Kidney glomerular epithelial cell (primary cell): ENCODE measurements around the gene NRXN2.
"Not testable (repeated sequence)": the region's sequence is repeated elsewhere in the genome, so short reads cannot be mapped to it uniquely, and the experiment has no call there.

Experiments
- DNase-seq: peaks from one replicate; lab custom pipeline; 2025; lab: John Stamatoyannopoulos, UW

NRXN2 gene

DNA sequence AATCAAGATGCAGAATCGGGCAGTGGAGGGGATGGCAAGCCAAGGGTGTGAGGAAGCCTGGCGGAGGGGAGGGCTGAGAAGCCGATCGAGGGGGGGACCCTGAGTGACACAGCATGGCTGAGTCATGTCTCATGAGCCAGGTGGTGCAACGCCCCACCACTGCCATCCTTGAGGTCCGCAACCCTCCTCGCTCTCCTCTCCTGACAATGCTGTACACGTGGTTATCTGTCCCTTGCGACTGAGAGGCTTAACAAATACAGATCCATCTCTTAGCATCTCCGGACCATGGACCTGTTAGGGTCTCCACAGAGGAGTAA, 117.8 kb downstream of the NRXN2 start:
- DNase-seq, result no peak

DNA sequence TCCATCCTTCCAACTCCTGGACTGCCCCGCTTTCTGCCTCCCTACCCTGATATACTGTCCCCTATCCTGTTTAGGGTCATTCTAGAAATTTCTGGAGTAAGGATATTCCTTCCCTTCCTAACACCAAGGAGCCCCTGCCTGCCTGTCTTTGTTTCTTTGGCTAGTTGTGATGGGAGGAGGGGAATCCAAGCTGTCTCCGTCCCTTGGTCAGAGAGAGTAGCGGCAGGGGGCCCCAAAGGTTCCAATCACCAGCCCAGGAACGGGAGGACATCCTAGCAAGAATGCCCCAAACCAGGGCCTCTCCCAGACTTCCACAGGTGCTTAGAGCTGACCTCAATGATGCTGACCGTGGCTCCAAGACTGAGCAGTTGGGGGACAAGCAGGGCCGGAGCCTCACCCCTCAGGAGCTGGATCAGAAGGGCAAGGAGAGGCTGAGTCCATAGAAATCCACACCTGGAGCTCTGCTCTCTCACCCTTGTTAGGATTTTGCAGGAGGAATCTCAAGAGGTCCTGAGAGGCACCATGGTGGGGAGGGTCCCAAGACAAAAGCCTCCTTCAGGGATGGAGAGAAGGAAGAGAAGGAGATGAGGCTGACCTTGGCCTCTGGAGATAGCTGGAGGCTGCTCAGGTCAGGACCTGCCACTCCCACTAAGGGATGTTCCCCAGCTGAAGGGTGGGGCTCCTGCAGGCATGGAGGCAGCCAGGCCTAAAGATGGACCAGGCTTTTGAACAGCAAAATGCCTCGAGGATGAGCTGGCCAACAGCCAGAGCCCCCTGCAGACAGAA, 118.3 kb downstream of the NRXN2 start:
- no peak for DNase-seq

DNA sequence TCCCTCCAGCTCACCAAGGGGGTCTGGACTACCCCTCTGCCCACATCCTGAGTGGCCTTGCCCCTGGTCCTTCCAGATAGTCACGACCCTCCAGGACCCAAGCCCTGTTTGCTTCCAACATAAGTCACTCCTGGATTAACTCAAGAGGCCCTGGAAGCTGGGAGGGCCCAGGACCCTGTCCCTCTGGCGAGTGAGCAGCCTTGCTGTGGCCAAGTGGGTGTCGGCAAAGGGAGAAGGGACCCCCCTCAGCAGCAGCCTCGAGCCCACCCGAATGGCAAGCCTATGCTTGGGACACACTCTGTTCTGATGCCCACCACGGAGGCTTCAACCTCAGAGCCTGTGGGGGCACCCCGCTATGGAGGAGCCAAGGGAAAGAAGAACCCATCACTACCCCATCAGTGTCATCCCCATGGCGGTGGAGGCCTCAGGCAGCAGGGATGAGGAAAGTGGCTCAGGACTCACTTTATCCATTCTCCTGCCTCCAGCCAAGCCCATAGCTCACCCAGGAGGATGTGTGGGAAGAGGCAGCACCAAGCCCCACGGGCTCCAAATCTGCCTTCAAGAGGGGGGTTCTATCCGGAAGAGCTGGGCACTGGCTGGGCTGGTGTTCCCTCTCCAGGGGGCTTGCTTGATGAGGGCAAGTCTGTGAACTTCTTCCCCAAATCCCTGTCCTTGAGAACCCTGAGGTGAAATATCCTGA, 119.4 kb downstream of the NRXN2 start:
- no peak for DNase-seq

DNA sequence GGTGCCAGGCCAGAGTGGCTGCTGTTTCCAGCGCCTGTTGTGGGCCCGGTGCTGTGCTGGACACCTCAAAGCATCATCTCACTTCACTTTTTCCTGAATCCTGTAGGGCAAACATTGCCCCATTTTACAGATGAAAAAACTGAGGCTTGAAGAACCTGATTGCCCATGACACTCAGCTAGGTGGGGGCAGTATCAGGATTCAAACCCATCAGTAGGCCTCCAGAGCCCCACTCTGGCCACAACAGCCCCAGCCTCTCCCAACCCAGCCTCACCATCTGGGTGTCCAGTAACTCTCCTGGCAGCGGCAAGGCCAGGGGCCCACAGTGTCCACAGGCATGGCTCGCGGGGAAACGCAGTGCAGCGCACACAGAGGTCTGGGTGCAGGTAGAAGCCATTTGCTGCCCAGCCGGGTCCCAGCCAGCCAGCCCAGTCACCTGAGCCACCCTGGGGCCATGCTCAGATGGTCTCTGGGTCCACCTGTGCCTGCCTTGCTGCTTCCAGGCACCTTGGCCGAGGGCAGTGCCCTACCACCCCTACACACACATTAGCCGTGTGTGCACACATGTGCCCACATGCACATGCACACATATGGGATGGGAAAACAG, 120.4 kb downstream of the NRXN2 start:
- DNase-seq, result no peak

DNA sequence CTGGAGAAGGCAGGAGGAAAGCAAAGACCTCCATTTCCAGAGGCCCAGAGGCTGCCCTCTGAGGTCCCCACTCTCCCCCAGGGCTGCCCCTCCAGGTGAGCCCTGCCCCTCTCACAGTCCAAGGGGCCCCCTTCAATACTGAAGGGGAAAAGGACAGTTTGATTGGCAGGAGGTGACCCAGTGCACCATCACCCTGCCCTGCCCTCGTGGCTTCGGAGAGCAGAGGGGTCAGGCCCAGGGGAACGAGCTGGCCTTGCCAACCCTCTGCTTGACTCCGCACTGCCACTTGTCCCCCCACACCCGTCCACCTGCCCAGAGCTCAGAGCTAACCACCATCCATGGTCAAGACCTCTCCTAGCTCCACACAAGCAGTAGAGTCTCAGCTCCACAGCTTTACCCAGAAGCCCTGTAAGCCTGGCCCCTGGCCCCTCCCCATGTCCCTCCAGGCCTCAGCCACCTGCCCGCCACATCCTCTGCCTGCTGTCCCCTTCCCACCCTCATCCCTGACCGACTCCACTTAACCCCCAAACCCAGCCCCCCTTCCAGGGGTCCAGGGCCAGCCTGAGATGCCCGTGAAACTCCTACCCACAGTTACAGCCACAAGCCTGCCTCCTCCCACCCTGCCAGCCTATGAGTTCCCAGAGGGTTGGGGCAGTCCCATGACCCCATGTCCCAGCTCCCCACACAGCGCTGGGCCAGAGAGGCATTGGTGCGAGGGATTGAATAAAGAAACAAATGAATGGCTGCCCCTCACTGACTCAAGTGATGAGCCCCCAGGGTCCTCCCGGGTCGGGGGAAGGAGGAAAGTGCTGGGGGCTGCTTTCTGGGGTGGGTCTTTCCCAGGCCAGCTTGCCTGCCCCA, 121.2 kb downstream of the NRXN2 start:
- DNase-seq, result no peak

DNA sequence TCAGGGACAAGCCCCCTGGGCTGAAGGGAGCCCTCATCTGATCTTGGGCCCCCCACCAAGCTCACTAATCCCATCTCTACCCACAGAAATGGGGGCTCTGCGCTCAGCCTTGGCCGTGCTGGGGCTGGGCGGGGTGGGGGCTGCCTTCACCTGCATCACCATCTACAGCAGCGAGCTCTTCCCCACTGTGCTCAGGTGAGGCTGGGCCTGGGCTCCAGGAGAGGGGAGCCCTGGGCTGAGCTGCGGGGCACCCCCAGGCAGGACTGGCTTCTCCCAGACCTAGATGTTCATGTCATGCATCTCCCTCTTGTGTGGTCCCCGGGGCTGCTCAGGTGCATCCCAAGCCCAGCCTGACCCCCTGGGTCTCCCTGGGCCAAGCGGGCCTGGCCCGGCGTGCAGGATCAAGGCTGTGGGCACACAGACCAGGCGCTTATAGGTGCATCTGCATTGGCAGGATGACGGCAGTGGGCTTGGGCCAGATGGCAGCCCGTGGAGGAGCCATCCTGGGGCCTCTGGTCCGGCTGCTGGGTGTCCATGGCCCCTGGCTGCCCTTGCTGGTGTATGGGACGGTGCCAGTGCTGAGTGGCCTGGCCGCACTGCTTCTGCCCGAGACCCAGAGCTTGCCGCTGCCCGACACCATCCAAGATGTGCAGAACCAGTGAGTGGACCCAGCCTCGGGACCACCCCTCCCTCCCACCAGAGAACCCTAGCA, 122.6 kb downstream of the NRXN2 start:
- no peak for DNase-seq

DNA sequence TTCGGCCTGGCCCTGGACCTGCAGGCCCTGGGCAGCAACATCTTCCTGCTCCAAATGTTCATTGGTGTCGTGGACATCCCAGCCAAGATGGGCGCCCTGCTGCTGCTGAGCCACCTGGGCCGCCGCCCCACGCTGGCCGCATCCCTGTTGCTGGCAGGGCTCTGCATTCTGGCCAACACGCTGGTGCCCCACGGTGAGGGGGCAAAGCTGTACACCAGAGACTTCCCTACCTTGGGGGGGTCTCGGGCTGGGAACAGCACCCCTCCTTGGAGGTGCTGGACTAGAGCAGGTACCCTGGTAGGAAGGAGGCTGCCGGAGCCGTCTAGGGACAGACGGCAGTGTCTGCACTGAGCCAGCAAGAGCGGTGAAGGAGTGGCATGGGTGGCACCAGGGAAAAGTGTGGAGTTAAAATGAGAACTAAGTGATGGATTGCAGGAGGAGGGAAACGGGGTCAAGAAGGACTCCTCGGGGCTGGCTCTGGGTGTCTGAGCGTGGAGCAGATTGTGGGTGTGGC, 123.2 kb downstream of the NRXN2 start:
- no peak for DNase-seq

DNA sequence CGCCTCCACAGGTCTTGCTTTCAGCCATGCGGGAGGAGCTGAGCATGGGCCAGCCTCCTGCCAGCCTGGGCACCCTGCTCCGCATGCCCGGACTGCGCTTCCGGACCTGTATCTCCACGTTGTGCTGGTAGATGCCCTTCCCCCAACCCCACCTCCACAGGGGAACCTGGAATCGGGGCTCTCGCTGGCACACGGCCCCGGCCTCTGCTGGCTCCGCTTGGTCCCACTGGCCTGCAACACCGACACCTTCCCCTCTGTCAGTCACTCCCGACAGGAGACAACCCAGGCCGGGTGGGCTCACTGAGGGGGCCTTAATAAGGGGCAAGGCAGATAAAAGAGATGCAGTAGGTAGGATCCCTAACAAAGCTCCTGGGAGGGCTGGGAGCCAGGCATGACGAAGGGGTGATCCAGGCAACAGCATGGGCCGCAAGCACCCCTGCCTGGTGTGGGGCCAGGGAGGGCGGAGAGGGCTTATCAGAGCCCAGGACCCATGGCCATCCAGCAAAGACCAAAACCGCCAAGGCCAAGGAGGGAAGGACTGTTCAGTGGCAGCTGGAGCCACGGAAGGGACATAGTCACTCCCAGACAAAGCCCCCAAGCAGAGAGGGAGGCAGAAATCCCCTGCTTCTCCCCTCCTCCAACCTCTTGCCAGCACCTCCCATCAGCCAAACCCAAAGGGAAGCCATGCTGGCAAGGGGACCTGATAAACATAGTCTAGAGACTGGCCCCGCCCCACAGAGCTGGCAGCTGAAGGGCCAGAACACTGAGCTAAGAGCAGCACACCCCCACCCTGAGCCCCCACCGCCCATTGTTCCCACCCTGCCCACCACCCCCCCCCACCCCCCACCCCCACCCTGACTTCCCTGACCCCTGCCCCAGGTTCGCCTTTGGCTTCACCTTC, 124.0 kb downstream of the NRXN2 start:
- DNase-seq, result no peak

DNA sequence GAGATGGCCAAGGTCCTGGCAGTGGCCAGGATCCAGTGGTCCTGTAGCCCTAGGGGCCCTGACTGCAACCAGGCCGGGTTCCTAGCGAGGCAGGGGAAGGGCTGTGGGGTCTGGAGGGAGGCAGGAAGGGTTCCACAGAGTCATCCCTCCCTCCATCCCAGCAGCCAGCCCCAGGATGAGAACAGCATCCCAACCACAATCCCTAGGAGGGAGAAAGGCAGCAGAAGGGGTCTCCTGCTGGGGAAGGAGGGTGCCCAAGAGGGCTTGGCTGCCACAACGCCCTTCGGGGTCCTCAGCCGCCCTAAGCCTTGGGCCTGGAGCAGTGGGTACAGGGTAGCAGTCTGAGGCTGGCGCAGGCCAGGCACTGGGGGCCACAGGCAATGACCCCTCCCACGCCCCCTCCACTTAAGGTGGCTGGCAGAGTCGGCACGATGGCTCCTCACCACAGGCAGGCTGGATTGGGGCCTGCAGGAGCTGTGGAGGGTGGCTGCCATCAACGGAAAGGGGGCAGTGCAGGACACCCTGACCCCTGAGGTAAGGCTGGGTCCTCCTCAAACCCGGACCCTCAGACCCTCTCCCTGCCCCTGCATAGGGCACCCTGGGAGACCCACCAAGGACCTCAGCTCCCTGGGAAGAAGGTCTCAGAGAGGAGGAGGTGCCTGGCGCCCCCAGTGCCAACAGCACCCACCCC, 124.7 kb downstream of the NRXN2 start:
- DNase-seq, result no peak

DNA sequence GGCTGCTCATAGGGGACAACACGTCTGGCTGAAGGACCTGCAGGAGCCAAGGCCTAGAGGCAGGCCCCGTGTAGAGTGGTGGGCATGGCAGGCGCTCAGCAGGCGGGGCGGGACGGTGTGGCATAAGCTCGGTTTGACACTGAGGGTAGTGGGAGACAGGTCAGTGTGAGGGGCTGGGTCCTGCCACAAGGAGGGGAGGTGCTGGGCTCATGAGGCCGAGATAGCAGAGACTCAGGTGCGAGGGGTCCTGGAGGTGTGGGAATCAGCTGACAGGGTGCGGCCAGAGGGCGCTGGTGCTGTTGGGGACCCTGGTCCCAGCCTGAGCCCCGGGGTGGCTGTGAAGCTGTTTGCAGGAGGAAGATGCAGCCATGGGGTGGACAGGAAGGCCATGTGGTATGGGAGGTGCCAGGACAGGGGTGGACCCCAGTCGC, 125.3 kb downstream of the NRXN2 start:
- DNase-seq, result no peak

DNA sequence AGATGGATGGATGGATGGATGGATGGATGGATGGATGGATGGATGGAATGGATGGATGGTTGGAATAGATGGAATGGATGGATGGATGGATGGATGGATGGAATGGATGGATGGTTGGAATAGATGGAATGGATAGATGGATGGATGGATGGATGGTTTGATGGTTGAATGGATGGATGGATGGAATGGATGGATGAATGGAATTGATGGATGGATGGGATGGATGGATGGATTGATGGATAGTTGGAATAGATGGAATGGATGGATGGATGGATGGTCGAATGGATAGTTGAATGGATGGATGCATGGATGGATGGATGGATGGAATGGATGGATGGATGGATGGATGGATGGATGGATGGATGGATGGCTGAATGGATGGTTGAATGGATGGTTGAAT, 127.1 kb downstream of the NRXN2 start:
- DNase-seq, result not testable (repeated sequence)

DNA sequence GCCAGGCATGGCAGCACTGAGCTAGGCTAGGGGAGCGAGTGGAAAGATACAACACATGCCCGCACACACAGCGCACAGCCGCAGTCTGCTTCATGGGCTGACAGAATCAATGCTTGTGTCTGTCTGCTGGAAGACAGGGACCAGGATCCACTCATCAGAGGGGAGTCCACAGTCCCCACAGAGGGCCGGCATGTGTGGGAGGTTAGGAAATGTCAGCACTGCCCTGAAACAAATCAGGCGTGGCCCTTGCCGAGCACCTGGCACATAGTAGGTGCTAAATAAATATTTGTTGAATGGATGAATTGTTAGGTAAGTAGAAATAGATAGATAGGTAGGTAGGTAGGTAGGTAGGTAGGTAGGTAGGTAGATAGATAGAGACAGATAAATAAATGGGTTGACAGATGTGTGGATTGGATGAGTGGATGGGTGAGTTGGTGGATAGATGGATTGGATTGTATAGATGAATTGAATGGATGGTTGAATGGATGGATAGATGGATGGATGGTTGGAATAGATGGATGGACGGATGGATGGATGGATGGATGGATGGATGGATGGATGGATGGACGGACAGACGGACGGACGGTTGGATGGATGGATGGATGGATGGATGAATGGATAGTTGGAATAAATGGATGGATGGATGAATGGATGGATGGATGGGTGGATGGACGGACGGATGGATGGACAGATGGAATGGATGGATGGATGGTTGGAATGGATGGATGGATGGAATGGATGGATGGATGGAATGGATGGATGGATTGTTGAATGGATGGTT, 128.6 kb downstream of the NRXN2 start:
- DNase-seq, result no peak

DNA sequence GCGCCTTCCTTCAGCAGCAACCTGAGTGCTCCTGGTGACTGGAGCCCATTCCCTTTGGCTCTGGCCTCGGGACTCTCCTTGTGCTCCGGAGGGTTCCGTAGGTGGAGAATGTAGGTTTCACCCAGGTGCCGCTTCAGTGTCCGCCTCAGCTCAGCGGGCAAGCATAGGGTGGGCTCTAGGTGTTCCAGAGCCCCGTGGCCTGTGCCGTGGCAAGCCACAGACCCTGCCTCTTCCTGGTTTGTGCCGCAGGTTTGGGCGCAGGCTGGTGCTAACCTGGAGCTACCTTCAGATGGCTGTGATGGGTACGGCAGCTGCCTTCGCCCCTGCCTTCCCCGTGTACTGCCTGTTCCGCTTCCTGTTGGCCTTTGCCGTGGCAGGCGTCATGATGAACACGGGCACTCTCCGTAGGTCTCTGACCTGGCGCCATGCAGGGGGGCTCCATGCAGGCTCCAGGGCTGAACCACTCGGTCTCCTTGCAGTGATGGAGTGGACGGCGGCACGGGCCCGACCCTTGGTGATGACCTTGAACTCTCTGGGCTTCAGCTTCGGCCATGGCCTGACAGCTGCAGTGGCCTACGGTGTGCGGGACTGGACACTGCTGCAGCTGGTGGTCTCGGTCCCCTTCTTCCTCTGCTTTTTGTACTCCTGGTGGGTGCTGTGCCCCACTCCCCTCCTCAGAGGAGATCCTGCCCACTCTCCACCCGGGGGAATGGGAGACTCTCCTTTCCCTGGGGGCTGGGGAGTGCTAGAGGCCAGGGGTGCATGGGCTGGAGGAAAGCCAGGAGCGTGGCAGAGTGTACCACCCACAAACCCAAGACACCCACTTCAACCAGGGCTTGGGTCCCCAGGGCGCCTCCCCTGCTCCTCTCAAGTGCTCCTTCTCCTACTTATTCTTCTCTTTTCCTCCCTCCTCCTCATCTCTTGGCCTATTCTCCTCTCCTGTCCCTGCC, 129.6 kb downstream of the NRXN2 start:
- DNase-seq, result no peak

DNA sequence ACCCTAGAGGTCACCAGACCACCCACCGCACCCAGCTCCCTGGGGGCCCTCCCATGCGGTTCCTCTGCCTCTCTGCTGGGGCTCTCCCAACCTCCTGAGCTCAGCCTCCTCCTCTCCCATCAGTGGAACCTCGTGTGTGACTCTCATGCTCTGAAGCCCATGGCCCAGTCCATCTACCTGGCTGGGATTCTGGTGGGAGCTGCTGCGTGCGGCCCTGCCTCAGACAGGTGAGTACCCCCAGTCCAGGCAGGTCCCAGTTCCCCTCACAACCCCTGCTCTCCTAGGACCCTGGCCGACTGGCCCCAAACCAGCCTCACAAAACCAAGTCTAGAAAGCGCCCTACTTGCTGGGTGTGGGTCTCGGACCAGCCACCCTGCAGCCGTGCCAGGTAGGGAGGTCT, 130.3 kb downstream of the NRXN2 start:
- DNase-seq, result no peak

DNA sequence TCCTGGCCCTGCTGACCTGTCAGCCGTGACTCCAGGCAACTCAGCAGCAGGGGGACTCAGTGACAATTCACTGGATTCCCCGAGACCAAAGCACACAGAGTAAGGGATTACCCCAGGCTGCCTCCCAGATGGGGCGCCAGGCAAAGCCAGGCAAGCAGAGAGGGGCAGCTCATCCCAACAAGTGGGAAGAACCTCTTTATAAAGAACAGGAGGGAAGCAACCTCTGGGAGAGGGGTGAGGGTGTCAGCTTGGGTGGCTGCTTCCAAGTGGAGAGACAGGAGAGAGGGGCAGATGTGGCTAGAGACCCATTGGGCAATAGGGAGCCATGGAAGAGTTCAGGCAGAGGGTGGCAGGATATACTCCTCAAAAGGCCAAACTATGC, 130.8 kb downstream of the NRXN2 start:
- no peak for DNase-seq

DNA sequence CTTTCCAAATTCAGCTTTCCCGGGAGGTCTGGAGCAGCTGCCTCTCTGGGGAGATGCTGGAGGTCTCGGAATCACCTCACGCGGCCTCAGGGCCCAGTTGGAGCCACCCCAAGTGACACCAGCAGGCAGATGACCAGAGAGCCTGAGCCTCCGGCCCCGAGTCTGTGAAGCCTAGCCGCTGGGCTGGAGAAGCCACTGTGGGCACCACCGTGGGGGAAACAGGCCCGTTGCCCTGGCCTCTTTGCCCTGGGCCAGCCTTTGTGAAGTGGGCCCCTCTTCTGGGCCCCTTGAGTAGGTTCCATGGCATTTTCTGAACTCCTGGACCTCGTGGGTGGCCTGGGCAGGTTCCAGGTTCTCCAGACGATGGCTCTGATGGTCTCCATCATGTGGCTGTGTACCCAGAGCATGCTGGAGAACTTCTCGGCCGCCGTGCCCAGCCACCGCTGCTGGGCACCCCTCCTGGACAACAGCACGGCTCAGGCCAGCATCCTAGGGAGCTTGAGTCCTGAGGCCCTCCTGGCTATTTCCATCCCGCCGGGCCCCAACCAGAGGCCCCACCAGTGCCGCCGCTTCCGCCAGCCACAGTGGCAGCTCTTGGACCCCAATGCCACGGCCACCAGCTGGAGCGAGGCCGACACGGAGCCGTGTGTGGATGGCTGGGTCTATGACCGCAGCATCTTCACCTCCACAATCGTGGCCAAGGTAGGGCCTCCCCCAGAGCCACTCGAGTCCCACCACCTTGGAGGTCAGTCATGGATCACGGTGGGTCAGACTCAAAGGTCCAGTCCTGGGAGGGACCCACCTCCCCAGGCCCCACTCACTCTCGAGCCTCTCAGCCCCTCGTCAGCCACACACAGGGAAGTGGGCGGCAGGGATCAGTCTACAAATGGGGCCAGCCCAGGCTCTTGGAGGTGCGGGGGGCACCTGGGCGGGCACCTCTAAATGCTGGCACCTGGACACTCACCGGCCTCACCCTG, 131.5 kb downstream of the NRXN2 start:
- DNase-seq, result no peak

DNA sequence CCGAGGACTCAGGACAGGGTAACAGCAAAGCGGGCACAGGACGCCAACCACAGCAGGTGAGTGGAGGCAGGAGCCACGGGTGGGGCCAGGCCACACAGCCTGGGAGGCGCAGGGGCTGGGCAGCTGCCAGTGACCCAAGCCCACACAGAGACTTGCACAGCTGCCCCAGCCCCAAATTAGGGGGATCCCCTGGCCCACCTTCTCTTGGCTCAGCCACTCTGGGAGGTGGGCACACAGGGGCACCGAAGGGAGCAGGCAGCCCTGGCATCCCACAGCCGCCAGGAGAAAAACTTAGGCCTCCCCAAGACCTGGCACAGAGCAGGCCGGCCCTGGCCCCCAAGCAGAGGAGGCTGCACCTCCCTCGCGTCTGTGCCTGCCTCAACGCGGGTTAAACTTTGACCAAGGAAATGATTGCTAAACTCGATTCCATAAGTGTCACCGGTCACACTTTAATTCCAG, 132.2 kb downstream of the NRXN2 start, which contains the start of gene SLC22A12:
TSS of gene SLC22A12 (plus strand) at position 458 of the 459 bp plus-strand sequence. CDS start 337 bp downstream, outside the sequence.
- DNase-seq, result no peak
